GM18502 (cell line): Measurements from ENCODE around the gene DMAC1.

ENCODE experiments used
- ATAC-seq: cut with Tn5 transposase; IDR thresholded peaks from one replicate; pipeline ENCODE4 v1.9.1; 2021; ENCODE audit warnings: mild to moderate bottlenecking; ENCODE audit not compliant: unreplicated experiment, poor library complexity

Gene DMAC1

GRCh38 chr9:7784472-7784871 is 15.1 kb downstream of the DMAC1 start:
- ATAC-seq: no peak

DNA sequence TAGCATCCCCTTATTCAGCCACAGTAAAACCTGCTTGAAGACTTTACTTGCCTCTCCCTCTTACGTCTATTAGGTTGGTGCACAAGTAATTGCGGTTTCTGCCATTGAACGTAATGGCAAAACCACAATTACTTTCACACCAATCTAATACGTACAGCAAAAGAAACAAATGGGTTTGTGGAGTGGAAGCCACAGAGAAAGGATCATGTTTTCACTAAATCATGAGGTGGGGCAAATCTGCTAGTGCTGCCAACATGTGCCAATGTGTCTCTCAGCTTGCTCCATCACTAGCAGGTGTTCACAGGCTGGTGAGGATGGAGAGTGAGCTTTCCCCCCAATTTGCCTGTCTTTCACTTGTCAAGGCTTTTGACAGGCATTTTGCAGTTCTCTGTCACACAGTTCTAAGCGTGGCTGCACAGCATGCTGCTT is 15.9 kb downstream of the DMAC1 start:
- no peak for ATAC-seq

GRCh38 chr9:7782400-7783120 is 17.0 kb downstream of the DMAC1 start:
- ATAC-seq: no peak

GRCh38 chr9:7780261-7780988 is 19.2 kb downstream of the DMAC1 start:
- ATAC-seq: no peak

GRCh38 chr9:7778851-7779600 is 20.6 kb downstream of the DMAC1 start:
- no peak for ATAC-seq

GRCh38 chr9:7777771-7778170 is 21.8 kb downstream of the DMAC1 start:
- no peak for ATAC-seq

DNA sequence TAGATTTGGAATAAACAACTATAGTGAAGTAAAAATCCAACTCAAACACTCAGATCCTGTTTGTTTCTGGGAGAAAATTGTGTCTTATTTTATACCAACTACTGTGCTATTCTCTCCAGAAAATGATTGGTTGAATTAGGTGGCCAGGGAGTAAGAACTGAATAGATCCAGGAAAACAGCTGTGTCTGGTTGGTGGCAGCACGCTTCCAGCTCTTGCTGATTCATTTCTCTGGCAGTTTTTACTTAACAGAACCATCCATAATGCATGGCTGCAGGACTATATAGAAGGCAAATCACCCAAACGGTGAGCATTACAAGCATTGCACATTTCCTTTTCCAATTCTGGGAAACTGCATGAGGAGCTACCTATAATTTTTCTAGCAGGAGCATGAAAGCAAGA is 29.5 kb downstream of the DMAC1 start:
- ATAC-seq: no peak

GRCh38 chr9:7762600-7762999 is 37.0 kb downstream of the DMAC1 start:
- no peak for ATAC-seq

DNA sequence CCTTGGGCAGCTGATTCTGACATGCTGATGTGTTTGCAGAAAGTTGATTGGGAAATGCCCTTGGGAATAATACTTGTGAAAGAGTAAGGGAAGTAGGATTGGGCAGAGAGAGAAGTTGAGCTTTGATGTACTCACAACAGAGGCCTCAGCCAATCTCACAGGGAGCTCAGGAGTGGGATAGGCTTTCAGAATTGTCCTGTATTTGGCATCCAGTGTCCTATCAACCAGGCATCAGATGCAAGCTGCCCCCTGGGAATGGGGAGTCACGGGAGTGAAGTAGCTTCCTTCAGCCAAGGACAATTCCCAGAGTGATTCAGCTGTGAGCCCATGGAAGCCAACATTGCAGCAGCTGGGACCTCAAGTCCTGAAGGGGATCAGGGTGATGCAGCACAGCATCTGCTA is 39.6 kb downstream of the DMAC1 start:
- ATAC-seq: no peak

GRCh38 chr9:7756088-7756487 is 43.5 kb downstream of the DMAC1 start:
- peak; percentile 99 for ATAC-seq

GRCh38 chr9:7752481-7752880 is 47.1 kb downstream of the DMAC1 start:
- ATAC-seq: no peak
